Measurements from ENCODE around the gene DENND6A.
"Not testable (repeated sequence)": the region's sequence is repeated elsewhere in the genome, so short reads cannot be mapped to it uniquely, and the experiment has no call there.

The DENND6A gene

DNA sequence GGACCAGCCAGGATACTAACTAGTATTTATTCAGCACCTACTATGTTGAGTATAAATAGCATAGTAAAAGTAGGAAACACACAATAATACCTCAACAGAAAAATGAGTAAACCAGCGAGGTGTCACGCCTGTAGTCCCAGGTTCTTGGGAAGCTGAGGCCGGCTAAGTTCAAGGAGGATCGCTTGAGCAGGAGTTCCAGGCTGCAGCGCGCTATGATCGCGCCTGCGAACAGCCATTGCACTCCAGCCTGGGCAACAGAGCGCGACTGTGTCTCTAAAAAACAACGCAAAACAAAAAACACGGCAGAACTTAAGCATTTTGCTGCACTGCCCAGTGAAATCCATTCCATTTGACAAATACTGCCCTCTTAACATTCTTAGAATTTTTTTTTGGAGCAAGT is 1.3 kb upstream of the DENND6A start:
- Histone ChIP-seq H3K4me1 (ENCODE audit: control insufficient read depth, insufficient read depth, low read length) (peaks cover 8% of the 10 kb centered on the region; the same call in 1 of the 2 replicates), H3K27me3 (ENCODE audit: control insufficient read depth, insufficient read depth, low read length) (no peaks in the 10 kb centered on the region), H3K9me3 (ENCODE audit: control insufficient read depth, insufficient read depth, low read length) (no peaks in the 10 kb centered on the region), H3K27ac (ENCODE audit: low read depth, low read length) (no peak overlapping the region), H3K9ac (ENCODE audit: low read depth, low read length) (no peak overlapping the region), H3K4me3 (ENCODE audit: low read depth, low read length) (no peak overlapping the region), H3K36me3 (ENCODE audit: control insufficient read depth, insufficient read depth, low read length) (no peaks in the 10 kb centered on the region)

DNA sequence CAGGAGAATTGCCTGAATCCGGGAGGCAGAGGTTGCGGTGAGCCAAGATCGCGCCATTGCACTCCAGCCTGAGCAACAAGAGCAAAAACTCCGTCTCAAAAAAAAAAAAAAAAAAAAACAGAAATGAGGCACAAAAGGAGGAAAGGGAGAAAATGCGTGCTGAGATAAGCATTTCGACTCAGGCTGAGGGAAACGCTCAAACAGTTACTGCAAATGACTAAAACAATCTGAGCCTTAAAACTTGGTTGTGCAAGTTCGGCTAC is 813 bp downstream of the DENND6A start:
- not testable (repeated sequence) for H3K9me3 ChIP-seq (ENCODE audit: control insufficient read depth, insufficient read depth, low read length); H3K27me3 ChIP-seq (ENCODE audit: control insufficient read depth, insufficient read depth, low read length); H3K36me3 ChIP-seq (ENCODE audit: control insufficient read depth, insufficient read depth, low read length)
- H3K9ac ChIP-seq (ENCODE audit: low read depth, low read length): peak overlapping the region; percentile 90
- peak overlapping the region; percentile 93 for H3K27ac ChIP-seq (ENCODE audit: low read depth, low read length)
- H3K4me1 ChIP-seq (ENCODE audit: control insufficient read depth, insufficient read depth, low read length): peaks cover 11% of the 10 kb centered on the region; the same call in 1 of the 2 replicates
- peak overlapping the region; percentile 89 for H3K4me3 ChIP-seq (ENCODE audit: low read depth, low read length)

- H3K9me3 ChIP-seq (ENCODE audit: control insufficient read depth, insufficient read depth, low read length): no peaks in the 10 kb centered on the region
- H3K9ac ChIP-seq (ENCODE audit: low read depth, low read length): peak overlapping the region; percentile 90; the same call in 1 of the 2 replicates
- peak overlapping the region; percentile 93 for H3K27ac ChIP-seq (ENCODE audit: low read depth, low read length)
Measured at GRCh38 chr3:57691411-57692132, 1.3 kb downstream of the DENND6A start.

DNA sequence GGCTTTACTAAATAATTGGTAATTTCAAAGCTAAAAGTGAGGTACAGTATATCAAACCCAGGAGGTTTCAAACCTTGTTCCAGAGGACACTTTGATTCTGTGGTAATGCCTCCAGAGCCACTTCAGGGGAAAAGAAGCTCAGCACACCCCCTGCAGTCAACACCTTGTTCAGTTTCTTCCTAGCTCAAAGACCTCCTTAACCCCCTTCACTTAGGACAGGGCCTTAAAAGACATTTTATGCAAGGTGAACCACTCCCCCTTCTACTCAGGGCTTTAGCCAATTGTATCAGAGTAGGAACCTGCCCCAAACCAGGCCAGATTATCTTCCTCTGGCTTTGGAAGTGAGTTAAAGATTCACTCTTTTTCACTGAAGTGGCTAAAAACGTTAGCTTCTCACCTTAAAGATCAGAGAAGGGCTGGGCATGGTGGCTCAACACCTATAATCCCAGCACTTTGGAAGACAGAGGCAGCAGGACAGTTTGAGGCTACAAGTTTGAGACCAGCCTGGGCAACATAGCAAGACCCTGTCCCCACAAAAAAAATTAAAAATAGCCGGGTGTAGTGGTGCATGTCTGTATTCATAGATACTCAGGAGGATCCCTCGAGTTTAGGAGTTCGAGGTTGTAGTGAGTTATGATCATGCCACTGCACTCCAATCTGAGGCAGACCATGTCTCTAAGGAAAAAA is 3.4 kb downstream of the DENND6A start:
- no peaks in the 10 kb centered on the region for H3K27me3 ChIP-seq (ENCODE audit: control insufficient read depth, insufficient read depth, low read length)
- H3K9me3 ChIP-seq (ENCODE audit: control insufficient read depth, insufficient read depth, low read length): no peaks in the 10 kb centered on the region
- H3K36me3 ChIP-seq (ENCODE audit: control insufficient read depth, insufficient read depth, low read length): no peaks in the 10 kb centered on the region
- H3K9ac ChIP-seq (ENCODE audit: low read depth, low read length): no peak overlapping the region
- peak overlapping the region; percentile 47 for H3K27ac ChIP-seq (ENCODE audit: low read depth, low read length)
- peaks cover 11% of the 10 kb centered on the region; the same call in 1 of the 2 replicates for H3K4me1 ChIP-seq (ENCODE audit: control insufficient read depth, insufficient read depth, low read length)
- no peak overlapping the region for H3K4me3 ChIP-seq (ENCODE audit: low read depth, low read length)

More at GRCh38 chr3:57691411-57692132, 1.3 kb downstream of the DENND6A start:
- Histone ChIP-seq H3K4me3 (ENCODE audit: low read depth, low read length) (peak overlapping the region; percentile 89), H3K27me3 (ENCODE audit: control insufficient read depth, insufficient read depth, low read length) (no peaks in the 10 kb centered on the region), H3K36me3 (ENCODE audit: control insufficient read depth, insufficient read depth, low read length) (no peaks in the 10 kb centered on the region), H3K4me1 (ENCODE audit: control insufficient read depth, insufficient read depth, low read length) (peaks cover 11% of the 10 kb centered on the region; the same call in 1 of the 2 replicates)

GRCh38 chr3:57688291-57688690 is 4.6 kb downstream of the DENND6A start:
- H3K9me3 ChIP-seq (ENCODE audit: control insufficient read depth, insufficient read depth, low read length): no peaks in the 10 kb centered on the region
- H3K4me1 ChIP-seq (ENCODE audit: control insufficient read depth, insufficient read depth, low read length): peaks cover 11% of the 10 kb centered on the region; the same call in 1 of the 2 replicates
- peak overlapping the region; percentile 50 for H3K27ac ChIP-seq (ENCODE audit: low read depth, low read length)
- H3K9ac ChIP-seq (ENCODE audit: low read depth, low read length): no peak overlapping the region
- no peaks in the 10 kb centered on the region for H3K27me3 ChIP-seq (ENCODE audit: control insufficient read depth, insufficient read depth, low read length)
- H3K36me3 ChIP-seq (ENCODE audit: control insufficient read depth, insufficient read depth, low read length): no peaks in the 10 kb centered on the region
- H3K4me3 ChIP-seq (ENCODE audit: low read depth, low read length): no peak overlapping the region

DNA sequence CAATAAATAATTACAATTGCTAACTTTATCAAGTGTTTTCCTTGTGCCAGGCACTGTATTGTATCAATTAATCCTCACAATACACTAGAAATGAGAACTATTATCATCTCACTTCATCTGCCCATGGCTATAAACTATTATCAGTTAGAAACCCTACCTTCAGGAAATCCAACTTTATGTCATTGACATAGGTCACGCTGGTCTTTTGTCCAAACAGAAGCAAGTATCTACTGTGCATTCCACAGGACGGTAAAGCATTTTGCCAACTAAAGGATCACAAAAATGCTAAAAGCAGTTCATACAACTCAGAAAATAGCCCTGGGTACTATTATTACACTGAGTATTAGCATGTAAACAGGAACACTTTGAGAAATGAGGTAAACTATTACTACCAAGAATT is 9.6 kb downstream of the DENND6A start:
- Histone ChIP-seq H3K4me3 (ENCODE audit: low read depth, low read length) (no peak overlapping the region), H3K9me3 (ENCODE audit: control insufficient read depth, insufficient read depth, low read length) (no peaks in the 10 kb centered on the region), H3K4me1 (ENCODE audit: control insufficient read depth, insufficient read depth, low read length) (no peaks in the 10 kb centered on the region), H3K9ac (ENCODE audit: low read depth, low read length) (no peak overlapping the region), H3K36me3 (ENCODE audit: control insufficient read depth, insufficient read depth, low read length) (peaks cover 13% of the 10 kb centered on the region; the same call in 1 of the 2 replicates), H3K27me3 (ENCODE audit: control insufficient read depth, insufficient read depth, low read length) (no peaks in the 10 kb centered on the region), H3K27ac (ENCODE audit: low read depth, low read length) (peak overlapping the region; percentile 4)

GRCh38 chr3:57682284-57682683 is 10.6 kb downstream of the DENND6A start:
- no peaks in the 10 kb centered on the region for H3K4me1 ChIP-seq (ENCODE audit: control insufficient read depth, insufficient read depth, low read length)
- no peak overlapping the region for H3K27ac ChIP-seq (ENCODE audit: low read depth, low read length)
- H3K9me3 ChIP-seq (ENCODE audit: control insufficient read depth, insufficient read depth, low read length): no peaks in the 10 kb centered on the region
- no peak overlapping the region for H3K9ac ChIP-seq (ENCODE audit: low read depth, low read length)
- H3K4me3 ChIP-seq (ENCODE audit: low read depth, low read length): no peak overlapping the region
- no peaks in the 10 kb centered on the region for H3K27me3 ChIP-seq (ENCODE audit: control insufficient read depth, insufficient read depth, low read length)
- peaks cover 13% of the 10 kb centered on the region; the same call in 1 of the 2 replicates for H3K36me3 ChIP-seq (ENCODE audit: control insufficient read depth, insufficient read depth, low read length)

DNA sequence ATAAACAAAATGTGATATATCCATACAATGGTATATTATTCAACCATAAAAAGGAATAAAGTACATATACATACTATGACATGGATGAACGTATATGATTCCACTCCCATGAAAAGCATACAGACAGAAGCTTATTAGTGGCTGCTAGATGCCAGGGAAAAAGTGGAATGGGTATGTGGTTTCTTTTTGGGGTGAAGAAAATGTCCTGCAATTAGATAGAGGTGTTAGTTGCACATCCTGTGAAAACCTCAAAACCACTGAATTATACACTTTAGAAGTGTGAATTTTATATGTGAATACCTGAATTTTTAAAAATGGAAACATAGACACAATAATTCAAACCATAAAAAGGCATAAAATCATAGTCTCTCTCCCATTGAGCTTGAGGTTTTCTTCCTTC is 11.2 kb downstream of the DENND6A start:
- Histone ChIP-seq H3K27ac (ENCODE audit: low read depth, low read length) (no peak overlapping the region), H3K36me3 (ENCODE audit: control insufficient read depth, insufficient read depth, low read length) (peaks cover 13% of the 10 kb centered on the region; the same call in 1 of the 2 replicates), H3K4me1 (ENCODE audit: control insufficient read depth, insufficient read depth, low read length) (no peaks in the 10 kb centered on the region), H3K4me3 (ENCODE audit: low read depth, low read length) (no peak overlapping the region), H3K27me3 (ENCODE audit: control insufficient read depth, insufficient read depth, low read length) (no peaks in the 10 kb centered on the region), H3K9ac (ENCODE audit: low read depth, low read length) (no peak overlapping the region), H3K9me3 (ENCODE audit: control insufficient read depth, insufficient read depth, low read length) (no peaks in the 10 kb centered on the region)

GRCh38 chr3:57680046-57680445 is 12.8 kb downstream of the DENND6A start:
- peaks cover 13% of the 10 kb centered on the region; the same call in 1 of the 2 replicates for H3K36me3 ChIP-seq (ENCODE audit: control insufficient read depth, insufficient read depth, low read length)
- H3K9ac ChIP-seq (ENCODE audit: low read depth, low read length): no peak overlapping the region
- no peaks in the 10 kb centered on the region for H3K4me1 ChIP-seq (ENCODE audit: control insufficient read depth, insufficient read depth, low read length)
- H3K27me3 ChIP-seq (ENCODE audit: control insufficient read depth, insufficient read depth, low read length): no peaks in the 10 kb centered on the region
- H3K9me3 ChIP-seq (ENCODE audit: control insufficient read depth, insufficient read depth, low read length): no peaks in the 10 kb centered on the region
- H3K27ac ChIP-seq (ENCODE audit: low read depth, low read length): no peak overlapping the region
- H3K4me3 ChIP-seq (ENCODE audit: low read depth, low read length): no peak overlapping the region

GRCh38 chr3:57675530-57675929 is 17.3 kb downstream of the DENND6A start:
- H3K9me3 ChIP-seq (ENCODE audit: control insufficient read depth, insufficient read depth, low read length): no peaks in the 10 kb centered on the region
- H3K4me1 ChIP-seq (ENCODE audit: control insufficient read depth, insufficient read depth, low read length): peaks cover 6% of the 10 kb centered on the region
- no peak overlapping the region for H3K27ac ChIP-seq (ENCODE audit: low read depth, low read length)
- H3K4me3 ChIP-seq (ENCODE audit: low read depth, low read length): no peak overlapping the region
- H3K36me3 ChIP-seq (ENCODE audit: control insufficient read depth, insufficient read depth, low read length): peaks cover 13% of the 10 kb centered on the region; the same call in 1 of the 2 replicates
- H3K27me3 ChIP-seq (ENCODE audit: control insufficient read depth, insufficient read depth, low read length): no peaks in the 10 kb centered on the region
- H3K9ac ChIP-seq (ENCODE audit: low read depth, low read length): no peak overlapping the region

- no peaks in the 10 kb centered on the region for H3K27me3 ChIP-seq (ENCODE audit: control insufficient read depth, insufficient read depth, low read length)
- no peaks in the 10 kb centered on the region for H3K36me3 ChIP-seq (ENCODE audit: control insufficient read depth, insufficient read depth, low read length)
- no peak overlapping the region for H3K27ac ChIP-seq (ENCODE audit: low read depth, low read length)
Measured at GRCh38 chr3:57673156-57673555, 19.7 kb downstream of the DENND6A start.

More at GRCh38 chr3:57673156-57673555, 19.7 kb downstream of the DENND6A start:
- Histone ChIP-seq H3K9ac (ENCODE audit: low read depth, low read length) (no peak overlapping the region), H3K4me3 (ENCODE audit: low read depth, low read length) (no peak overlapping the region), H3K4me1 (ENCODE audit: control insufficient read depth, insufficient read depth, low read length) (peaks cover 10% of the 10 kb centered on the region), H3K9me3 (ENCODE audit: control insufficient read depth, insufficient read depth, low read length) (no peaks in the 10 kb centered on the region)
